T-helper 1 cell treated with Interleukin-12 subunit alpha and Interleukin-12 subunit beta and Interleukin-4 antibody, amounts not matched to agents 30 μg/mL and 1 μg/mL, for 36 hours (primary cell): Measurements from ENCODE around the gene LOC101059915.
"Not testable (repeated sequence)": the region's sequence is repeated elsewhere in the genome, so short reads cannot be mapped to it uniquely, and the experiment has no call there.

Source experiments
- H3K27ac Mint-ChIP-seq: one replicate; pipeline ENCODE4 v1.8.0; 2021; ENCODE audit warnings: mild to moderate bottlenecking, mixed read lengths
- H3K27me3 Mint-ChIP-seq: one replicate; pipeline ENCODE4 v1.8.0; 2021; ENCODE audit warnings: low read depth, mixed read lengths
- H3K36me3 Mint-ChIP-seq: one replicate; pipeline ENCODE4 v1.8.0; 2021; ENCODE audit warnings: low read depth, mixed read lengths
- H3K4me1 Mint-ChIP-seq: one replicate; pipeline ENCODE4 v1.8.0; 2021; ENCODE audit warnings: low read depth, mixed read lengths
- H3K4me3 Mint-ChIP-seq: one replicate; pipeline ENCODE4 v1.8.0; 2021; ENCODE audit warnings: mild to moderate bottlenecking, moderate library complexity, mixed read lengths
- H3K9me3 Mint-ChIP-seq: one replicate; pipeline ENCODE4 v1.8.0; 2021; ENCODE audit warnings: mixed read lengths

The LOC101059915 gene

GRCh38 chrX:71676068-71676795, 8.9 kb downstream of the LOC101059915 start:
- H3K27ac Mint-ChIP-seq, H3K4me3 Mint-ChIP-seq, H3K36me3 Mint-ChIP-seq, H3K9me3 Mint-ChIP-seq, H3K4me1 Mint-ChIP-seq: not testable (repeated sequence)
- H3K27me3 Mint-ChIP-seq: peaks cover 14% of the 10 kb centered on the region

- not testable (repeated sequence) for H3K27me3 Mint-ChIP-seq, H3K4me3 Mint-ChIP-seq, H3K4me1 Mint-ChIP-seq, H3K9me3 Mint-ChIP-seq, H3K27ac Mint-ChIP-seq, H3K36me3 Mint-ChIP-seq
Measured at GRCh38 chrX:71677195-71677594, 9.8 kb downstream of the LOC101059915 start.

- Mint-ChIP-seq H3K4me3 (no peak overlapping the region), H3K36me3 (no peaks in the 10 kb centered on the region), H3K9me3 (no peaks in the 10 kb centered on the region), H3K4me1 (no peaks in the 10 kb centered on the region), H3K27ac (no peak overlapping the region), H3K27me3 (peaks cover 9% of the 10 kb centered on the region)
Measured at GRCh38 chrX:71679575-71680207, 12.3 kb downstream of the LOC101059915 start.

GRCh38 chrX:71696641-71697465, 29.5 kb downstream of the LOC101059915 start:
- not testable (repeated sequence) for H3K9me3 Mint-ChIP-seq, H3K4me3 Mint-ChIP-seq, H3K4me1 Mint-ChIP-seq, H3K27me3 Mint-ChIP-seq, H3K27ac Mint-ChIP-seq, H3K36me3 Mint-ChIP-seq

GRCh38 chrX:71697466-71698298, 30.3 kb downstream of the LOC101059915 start:
- not testable (repeated sequence) for H3K9me3 Mint-ChIP-seq, H3K36me3 Mint-ChIP-seq, H3K27me3 Mint-ChIP-seq, H3K27ac Mint-ChIP-seq, H3K4me1 Mint-ChIP-seq, H3K4me3 Mint-ChIP-seq

GRCh38 chrX:71698299-71699022, 31.1 kb downstream of the LOC101059915 start:
- H3K9me3 Mint-ChIP-seq, H3K27ac Mint-ChIP-seq, H3K4me1 Mint-ChIP-seq, H3K27me3 Mint-ChIP-seq, H3K36me3 Mint-ChIP-seq, H3K4me3 Mint-ChIP-seq: not testable (repeated sequence)

- H3K27ac Mint-ChIP-seq, H3K4me3 Mint-ChIP-seq, H3K27me3 Mint-ChIP-seq: not testable (repeated sequence)
Measured at GRCh38 chrX:71699023-71699344, 31.6 kb downstream of the LOC101059915 start.

GRCh38 chrX:71702853-71703252, 35.5 kb downstream of the LOC101059915 start:
- H3K4me3 Mint-ChIP-seq, H3K4me1 Mint-ChIP-seq, H3K27ac Mint-ChIP-seq, H3K9me3 Mint-ChIP-seq, H3K36me3 Mint-ChIP-seq, H3K27me3 Mint-ChIP-seq: not testable (repeated sequence)

More at GRCh38 chrX:71699023-71699344, 31.6 kb downstream of the LOC101059915 start:
- H3K9me3 Mint-ChIP-seq, H3K4me1 Mint-ChIP-seq, H3K36me3 Mint-ChIP-seq: not testable (repeated sequence)

GRCh38 chrX:71714064-71714463, 46.7 kb downstream of the LOC101059915 start:
- H3K36me3 Mint-ChIP-seq, H3K9me3 Mint-ChIP-seq, H3K4me1 Mint-ChIP-seq, H3K27ac Mint-ChIP-seq, H3K4me3 Mint-ChIP-seq, H3K27me3 Mint-ChIP-seq: not testable (repeated sequence)

- not testable (repeated sequence) for H3K27me3 Mint-ChIP-seq, H3K4me1 Mint-ChIP-seq, H3K4me3 Mint-ChIP-seq, H3K36me3 Mint-ChIP-seq, H3K27ac Mint-ChIP-seq, H3K9me3 Mint-ChIP-seq
Measured at GRCh38 chrX:71715551-71715950, 48.2 kb downstream of the LOC101059915 start.

GRCh38 chrX:71716323-71716722, 49.0 kb downstream of the LOC101059915 start:
- not testable (repeated sequence) for H3K27me3 Mint-ChIP-seq, H3K4me3 Mint-ChIP-seq, H3K27ac Mint-ChIP-seq, H3K36me3 Mint-ChIP-seq, H3K9me3 Mint-ChIP-seq, H3K4me1 Mint-ChIP-seq

GRCh38 chrX:71718185-71718584, 50.8 kb downstream of the LOC101059915 start, which contains the start of gene CXorf49:
Gene CXorf49, minus strand, starts transcription at chrX:71718285. Its CDS starts 134 bp downstream, at chrX:71718151.
- H3K4me3 Mint-ChIP-seq, H3K27me3 Mint-ChIP-seq, H3K9me3 Mint-ChIP-seq, H3K4me1 Mint-ChIP-seq, H3K27ac Mint-ChIP-seq, H3K36me3 Mint-ChIP-seq: not testable (repeated sequence)

- H3K4me1 Mint-ChIP-seq, H3K9me3 Mint-ChIP-seq, H3K27me3 Mint-ChIP-seq, H3K36me3 Mint-ChIP-seq, H3K27ac Mint-ChIP-seq, H3K4me3 Mint-ChIP-seq: not testable (repeated sequence)
Measured at GRCh38 chrX:71719195-71719594, 51.8 kb downstream of the LOC101059915 start.

- not testable (repeated sequence) for H3K9me3 Mint-ChIP-seq
Measured at GRCh38 chrX:71720289-71720886, 53.0 kb downstream of the LOC101059915 start.

More at GRCh38 chrX:71720289-71720886, 53.0 kb downstream of the LOC101059915 start:
- H3K27me3 Mint-ChIP-seq, H3K36me3 Mint-ChIP-seq, H3K4me1 Mint-ChIP-seq, H3K4me3 Mint-ChIP-seq, H3K27ac Mint-ChIP-seq: not testable (repeated sequence)
